ENCODE measurements around the gene SAMD14.

Gene SAMD14

DNA sequence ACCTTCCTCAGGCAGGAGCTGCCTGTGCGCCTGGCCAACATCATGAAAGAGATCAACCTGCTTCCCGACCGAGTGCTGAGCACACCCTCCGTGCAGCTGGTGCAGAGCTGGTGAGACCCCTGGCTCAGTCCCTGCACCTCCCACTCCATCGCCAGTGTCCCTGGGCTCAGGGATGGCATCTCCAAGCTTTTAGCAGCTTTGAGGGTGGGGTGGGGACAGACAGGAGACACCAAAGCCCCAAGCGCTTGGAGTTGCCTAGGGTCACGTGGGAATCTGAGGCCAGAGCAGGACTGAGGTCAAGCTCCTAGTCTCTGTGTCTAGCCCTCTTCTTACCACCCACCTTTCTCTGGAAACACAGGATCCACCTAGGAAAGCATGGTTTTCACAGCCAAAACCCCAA, 32.5 kb downstream of the SAMD14 start:
- Mint-ChIP-seq H3K27me3 (ENCODE audit: low read depth, poor library complexity) (peaks cover 13% of the 10 kb centered on the region), H3K4me3 (no peak overlapping the region), H3K36me3 (ENCODE audit: low read depth) (peaks cover 9% of the 10 kb centered on the region), H3K9me3 (no peaks in the 10 kb centered on the region), H3K4me1 (peaks cover 86% of the 10 kb centered on the region), H3K27ac (no peak overlapping the region)
- TF ChIP-seq, protein P1, sequence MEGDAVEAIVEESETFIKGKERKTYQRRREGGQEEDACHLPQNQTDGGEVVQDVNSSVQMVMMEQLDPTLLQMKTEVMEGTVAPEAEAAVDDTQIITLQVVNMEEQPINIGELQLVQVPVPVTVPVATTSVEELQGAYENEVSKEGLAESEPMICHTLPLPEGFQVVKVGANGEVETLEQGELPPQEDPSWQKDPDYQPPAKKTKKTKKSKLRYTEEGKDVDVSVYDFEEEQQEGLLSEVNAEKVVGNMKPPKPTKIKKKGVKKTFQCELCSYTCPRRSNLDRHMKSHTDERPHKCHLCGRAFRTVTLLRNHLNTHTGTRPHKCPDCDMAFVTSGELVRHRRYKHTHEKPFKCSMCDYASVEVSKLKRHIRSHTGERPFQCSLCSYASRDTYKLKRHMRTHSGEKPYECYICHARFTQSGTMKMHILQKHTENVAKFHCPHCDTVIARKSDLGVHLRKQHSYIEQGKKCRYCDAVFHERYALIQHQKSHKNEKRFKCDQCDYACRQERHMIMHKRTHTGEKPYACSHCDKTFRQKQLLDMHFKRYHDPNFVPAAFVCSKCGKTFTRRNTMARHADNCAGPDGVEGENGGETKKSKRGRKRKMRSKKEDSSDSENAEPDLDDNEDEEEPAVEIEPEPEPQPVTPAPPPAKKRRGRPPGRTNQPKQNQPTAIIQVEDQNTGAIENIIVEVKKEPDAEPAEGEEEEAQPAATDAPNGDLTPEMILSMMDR (IDR thresholded peaks at IDR 0.05), result no peak
- no peak for DNase-seq

DNA sequence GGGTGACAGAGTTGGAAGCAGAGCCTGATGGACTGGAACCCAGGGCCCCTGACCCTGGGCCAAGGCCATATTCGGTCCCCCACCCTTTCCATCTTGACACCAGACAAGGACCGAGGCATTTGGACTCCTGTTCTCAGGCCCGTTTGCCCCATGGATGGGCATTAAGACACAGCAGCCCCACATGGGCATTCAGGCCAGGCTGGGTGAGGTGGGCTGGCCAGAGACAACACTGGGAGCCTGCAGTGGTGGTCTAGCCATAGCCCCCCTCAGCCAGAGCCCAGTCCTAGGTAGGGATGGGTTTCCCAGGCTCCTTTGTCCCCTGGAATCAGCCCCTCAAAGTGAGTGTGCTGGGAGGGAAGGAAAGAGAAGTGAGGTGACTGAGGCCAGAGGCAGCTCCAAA, 33.2 kb downstream of the SAMD14 start:
- no peak overlapping the region for H3K27ac Mint-ChIP-seq
- TF ChIP-seq, protein P1 (IDR thresholded peaks at IDR 0.05), result no peak
- H3K4me1 Mint-ChIP-seq, result peaks cover 79% of the 10 kb centered on the region
- peaks cover 9% of the 10 kb centered on the region for H3K36me3 Mint-ChIP-seq (ENCODE audit: low read depth)
- H3K9me3 Mint-ChIP-seq, result no peaks in the 10 kb centered on the region
- DNase-seq, result no peak
- H3K4me3 Mint-ChIP-seq, result no peak overlapping the region
- H3K27me3 Mint-ChIP-seq (ENCODE audit: low read depth, poor library complexity), result peaks cover 16% of the 10 kb centered on the region

DNA sequence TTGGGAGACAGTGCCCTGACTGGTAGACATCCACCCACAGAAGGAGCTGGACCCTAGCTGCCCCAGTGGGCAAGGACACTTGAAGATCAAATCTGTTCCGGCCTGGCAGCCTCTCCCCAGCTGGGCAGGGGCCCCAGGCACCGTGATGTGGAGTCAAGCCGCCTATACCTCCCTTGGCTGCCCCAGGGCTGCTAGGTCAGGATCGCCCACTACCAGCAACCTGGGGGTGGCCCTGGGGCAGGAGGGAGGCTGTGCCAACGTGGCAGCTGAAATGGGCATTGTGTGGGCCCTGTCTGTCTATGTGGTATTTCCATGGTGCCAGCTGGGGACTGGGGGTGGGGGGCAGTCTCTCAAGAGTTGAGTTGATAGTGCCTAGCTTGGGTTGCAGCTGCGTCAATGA, 33.9 kb downstream of the SAMD14 start:
- peaks cover 72% of the 10 kb centered on the region for H3K4me1 Mint-ChIP-seq
- peaks cover 17% of the 10 kb centered on the region for H3K27me3 Mint-ChIP-seq (ENCODE audit: low read depth, poor library complexity)
- DNase-seq, result no peak
- peak overlapping the region; percentile 99 for H3K4me3 Mint-ChIP-seq
- peaks cover 9% of the 10 kb centered on the region for H3K36me3 Mint-ChIP-seq (ENCODE audit: low read depth)
- TF ChIP-seq, protein P1 (IDR thresholded peaks at IDR 0.05), result no peak
- no peaks in the 10 kb centered on the region for H3K9me3 Mint-ChIP-seq
- H3K27ac Mint-ChIP-seq, result no peak overlapping the region

DNA sequence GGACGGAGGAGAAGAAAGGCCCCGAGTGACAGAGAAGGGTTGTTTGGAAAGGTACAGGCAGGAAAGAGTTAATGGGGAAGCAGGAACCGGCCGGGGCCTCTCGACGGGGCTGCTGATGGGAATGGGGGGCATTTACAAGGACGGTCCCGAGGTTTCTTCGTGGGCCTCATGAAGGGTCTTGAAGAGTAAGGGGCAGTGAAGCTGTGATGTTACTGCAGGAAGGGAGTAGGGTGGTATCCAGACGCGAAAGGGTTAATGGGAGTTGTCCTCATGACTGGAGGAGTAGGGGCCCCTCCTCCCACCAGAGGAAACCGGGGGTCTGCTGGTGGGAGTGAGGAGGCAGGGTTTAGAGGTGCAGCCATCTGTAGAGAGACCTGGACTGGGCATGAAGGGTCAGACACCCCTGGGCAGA, 34.3 kb downstream of the SAMD14 start:
- Mint-ChIP-seq H3K27me3 (ENCODE audit: low read depth, poor library complexity) (peaks cover 20% of the 10 kb centered on the region), H3K4me3 (peak overlapping the region; percentile 99), H3K9me3 (no peaks in the 10 kb centered on the region), H3K36me3 (ENCODE audit: low read depth) (peaks cover 9% of the 10 kb centered on the region), H3K27ac (no peak overlapping the region), H3K4me1 (peaks cover 72% of the 10 kb centered on the region)
- peak; percentile 23 for DNase-seq
- TF ChIP-seq, protein P1 (IDR thresholded peaks at IDR 0.05), result no peak

DNA sequence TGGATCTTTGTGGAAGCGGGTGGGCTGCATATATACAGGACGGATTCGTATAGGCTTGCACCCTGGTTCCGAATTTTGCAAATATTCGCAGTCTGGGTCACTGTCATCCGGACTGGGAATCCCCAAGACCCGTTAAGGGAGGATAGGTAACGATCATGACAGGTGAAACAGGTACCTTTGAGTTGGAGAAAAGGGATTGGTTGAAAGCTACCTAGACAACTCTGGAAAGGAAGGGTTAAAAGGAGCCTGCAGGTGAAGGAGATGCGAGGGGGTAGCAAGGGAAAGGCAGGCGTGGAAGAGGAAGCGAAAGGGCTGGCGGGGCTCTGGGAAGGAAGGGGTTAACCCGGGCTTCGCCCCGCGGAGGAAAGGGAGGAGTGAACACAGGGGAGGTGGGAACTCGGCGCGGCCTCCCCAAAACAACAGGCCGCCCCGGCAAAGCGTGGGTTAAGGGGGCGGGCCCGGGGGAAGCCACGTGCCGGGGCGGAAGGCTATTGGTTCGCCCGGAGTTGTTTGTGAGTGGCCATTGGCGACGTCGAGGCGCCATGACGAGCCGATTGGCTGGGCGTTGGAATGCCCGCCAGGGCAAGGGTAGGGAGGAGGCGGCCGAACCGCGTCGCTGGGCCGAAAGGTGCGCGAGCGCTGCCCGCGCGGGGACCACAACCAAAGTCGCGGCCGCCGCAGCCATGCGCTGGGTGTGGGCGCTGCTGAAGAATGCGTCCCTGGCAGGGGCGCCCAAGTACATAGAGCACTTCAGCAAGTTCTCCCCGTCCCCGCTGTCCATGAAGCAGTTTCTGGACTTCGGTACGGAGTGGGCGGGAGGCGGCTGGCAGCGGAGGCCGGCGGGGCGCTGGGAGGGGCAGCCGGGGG, 35.0 kb downstream of the SAMD14 start, which contains the start of gene PDK2:
Gene PDK2, plus strand, starts transcription at position 599 of the 867 bp plus-strand sequence. Its CDS starts 85 bp downstream, at position 684.
- Mint-ChIP-seq H3K27ac (peak within 1 kb of the TSS; percentile 67), H3K27me3 (ENCODE audit: low read depth, poor library complexity) (peaks cover 25% of the 10 kb centered on the region), H3K4me3 (peak within 1 kb of the TSS; percentile 99), H3K36me3 (ENCODE audit: low read depth) (peaks cover 9% of the 10 kb centered on the region), H3K4me1 (peaks cover 70% of the 10 kb centered on the region), H3K9me3 (no peaks in the 10 kb centered on the region)
- peak; percentile 91 for DNase-seq
- TF ChIP-seq, protein P1 (IDR thresholded peaks at IDR 0.05), result no peak

Measured in nephron progenitor cell (in vitro differentiated cells).